Trophoblast cell (in vitro differentiated cells and primary cell): ENCODE results near the gene ACTN2.

Experiments
- DNase-seq, 2 donors: peaks; one replicate each; pipeline ENCODE4 v3.0.0-alpha.2; 2016
- H2AFZ ChIP-seq: 2 replicates; pipeline ENCODE4 v1.6.1; 2013; ENCODE audit warnings: low read length, moderate library complexity, mild to moderate bottlenecking; ENCODE audit not compliant: insufficient read depth, poor library complexity
- H2AK5ac ChIP-seq: 2 replicates; pipeline ENCODE4 v1.6.1; 2013; ENCODE audit warnings: mild to moderate bottlenecking, low read length
- H2BK120ac ChIP-seq: 2 replicates; pipeline ENCODE4 v1.6.1; 2013; ENCODE audit warnings: low read length, mild to moderate bottlenecking, moderate library complexity; ENCODE audit not compliant: insufficient read depth, poor library complexity
- H2BK12ac ChIP-seq: 2 replicates; pipeline ENCODE4 v1.6.1; 2013; ENCODE audit warnings: mild to moderate bottlenecking, low read length, moderate library complexity
- H2BK5ac ChIP-seq: 2 replicates; pipeline ENCODE4 v1.6.1; 2013; ENCODE audit warnings: low read length, low read depth, moderate library complexity, mild to moderate bottlenecking; ENCODE audit not compliant: poor library complexity
- H3K14ac ChIP-seq: 2 replicates; pipeline ENCODE4 v1.6.1; 2013; ENCODE audit warnings: mild to moderate bottlenecking, low read length
- H3K18ac ChIP-seq: 2 replicates; pipeline ENCODE4 v1.6.1; 2013; ENCODE audit warnings: mild to moderate bottlenecking, low read length
- H3K23ac ChIP-seq: 2 replicates; pipeline ENCODE4 v1.6.1; 2013; ENCODE audit warnings: low read length
- H3K27ac ChIP-seq: 2 replicates; pipeline ENCODE4 v1.5.1; 2013; ENCODE audit warnings: low read depth, mild to moderate bottlenecking, inconsistent platforms, low read length, moderate library complexity
- H3K27me3 ChIP-seq: 2 replicates; pipeline ENCODE4 v1.6.1; 2013; ENCODE audit warnings: inconsistent platforms, mild to moderate bottlenecking, low read length, moderate library complexity; ENCODE audit not compliant: insufficient read depth
- H3K36me3 ChIP-seq, 2 experiments: 1 replicate in 1 of 2; 2 replicates in 1 of 2; pipeline ENCODE4 v1.6.1; 2013; ENCODE audit warnings: low read length in 2 of 2, mild to moderate bottlenecking in 2 of 2, moderate library complexity in 1 of 2; ENCODE audit not compliant: insufficient read depth in 2 of 2, control insufficient read depth in 1 of 2
- H3K4ac ChIP-seq: 2 replicates; pipeline ENCODE4 v1.6.1; 2013; ENCODE audit warnings: low read depth, mild to moderate bottlenecking, low read length, moderate library complexity
- H3K4me1 ChIP-seq, 2 experiments: 1 replicate in 1 of 2; 2 replicates in 1 of 2; pipeline ENCODE4 v1.6.1; 2013; ENCODE audit warnings: low read length in 2 of 2, mild to moderate bottlenecking in 2 of 2, moderate library complexity in 1 of 2; ENCODE audit not compliant: insufficient read depth in 2 of 2, control insufficient read depth in 1 of 2
- H3K4me2 ChIP-seq: 2 replicates; pipeline ENCODE4 v1.6.1; 2013; ENCODE audit warnings: inconsistent platforms, mild to moderate bottlenecking, low read length, moderate library complexity
- H3K4me3 ChIP-seq: 2 replicates; pipeline ENCODE4 v1.5.1; 2013; ENCODE audit warnings: mild to moderate bottlenecking, low read depth, low read length, inconsistent platforms
- H3K79me1 ChIP-seq: one replicate; pipeline ENCODE4 v1.6.1; 2013; ENCODE audit warnings: low read length
- H3K79me2 ChIP-seq: 2 replicates; pipeline ENCODE4 v1.6.1; 2013; ENCODE audit warnings: low read length, mild to moderate bottlenecking; ENCODE audit not compliant: control insufficient read depth, insufficient read depth, poor library complexity
- H3K9ac ChIP-seq: 2 replicates; pipeline ENCODE4 v1.6.1; 2013; ENCODE audit warnings: mild to moderate bottlenecking, low read length
- H3K9me3 ChIP-seq: 2 replicates; pipeline ENCODE4 v1.6.1; 2013; ENCODE audit warnings: low read depth, mild to moderate bottlenecking, control low read depth, inconsistent platforms, low read length; ENCODE audit not compliant: insufficient read depth
- H4K12ac ChIP-seq: 2 replicates; pipeline ENCODE4 v1.6.1; 2013; ENCODE audit warnings: low read depth, mild to moderate bottlenecking, low read length, moderate library complexity
- H4K8ac ChIP-seq: 2 replicates; pipeline ENCODE4 v1.6.1; 2013; ENCODE audit warnings: low read depth, mild to moderate bottlenecking, low read length, moderate library complexity
- H4K91ac ChIP-seq: one replicate; pipeline ENCODE4 v1.6.1; 2013; ENCODE audit warnings: low read depth, mild to moderate bottlenecking, low read length, moderate library complexity
- WGBS: extraction: QIAGEN DNeasy Blood & Tissue Kit; methylation state at CpG from one replicate; pipeline ENCODE4 v1.1.7; 2013; ENCODE audit warnings: missing lambda C conversion rate; ENCODE audit not compliant: insufficient read length, insufficient coverage; ENCODE audit errors: extremely low coverage; 5-methylcytosine and 5-hydroxymethylcytosine counted together

ACTN2 gene

GRCh38 chr1:236691348-236691747, 5.0 kb downstream of the ACTN2 start:
- H4K8ac ChIP-seq, result no peak overlapping the region
- no peaks in the 10 kb centered on the region for H3K79me1 ChIP-seq
- H4K91ac ChIP-seq, result no peak overlapping the region
- no peak overlapping the region for H4K12ac ChIP-seq
- H2BK120ac ChIP-seq, result no peak overlapping the region
- no peaks in the 10 kb centered on the region for H3K9me3 ChIP-seq
- H2BK5ac ChIP-seq, result no peak overlapping the region
- no peak overlapping the region for H3K4me2 ChIP-seq
- no CpG with 5 or more reads among the region's 5 CpGs for WGBS
- H3K23ac ChIP-seq, result no peak overlapping the region
- no peak overlapping the region for H2AFZ ChIP-seq
- H3K4ac ChIP-seq, result no peak overlapping the region
- no peak overlapping the region for H3K4me3 ChIP-seq
- H3K4me1 ChIP-seq, result peaks cover 6% of the 10 kb centered on the region in 2 experiments
- no peak overlapping the region for H3K18ac ChIP-seq
- H2BK12ac ChIP-seq, result no peak overlapping the region
- H3K9ac ChIP-seq, result no peak overlapping the region
- H2AK5ac ChIP-seq, result no peak overlapping the region
- no peak for DNase-seq
- no peak overlapping the region for H3K14ac ChIP-seq
- no peak overlapping the region for H3K27ac ChIP-seq
- peaks cover 2% of the 10 kb centered on the region for H3K79me2 ChIP-seq
- no peaks in the 10 kb centered on the region for H3K36me3 ChIP-seq
- peaks cover 13% of the 10 kb centered on the region for H3K27me3 ChIP-seq

- Histone ChIP-seq H3K14ac (no peak overlapping the region), H3K23ac (no peak overlapping the region), H3K79me1 (no peaks in the 10 kb centered on the region)
Measured at GRCh38 chr1:236692128-236692527, 5.8 kb downstream of the ACTN2 start.

GRCh38 chr1:236692742-236693141, 6.4 kb downstream of the ACTN2 start:
- Histone ChIP-seq H3K27ac (no peak overlapping the region), H3K14ac (no peak overlapping the region), H4K8ac (no peak overlapping the region), H3K23ac (no peak overlapping the region), H2BK5ac (no peak overlapping the region), H2AFZ (no peak overlapping the region), H3K9ac (no peak overlapping the region), H3K4ac (no peak overlapping the region), H3K79me2 (no peaks in the 10 kb centered on the region), H2AK5ac (no peak overlapping the region), H3K4me3 (no peak overlapping the region), H4K12ac (no peak overlapping the region), H3K9me3 (no peaks in the 10 kb centered on the region), H3K27me3 (peaks cover 4% of the 10 kb centered on the region), H3K36me3 (no peaks in the 10 kb centered on the region), H2BK12ac (no peak overlapping the region), H4K91ac (no peak overlapping the region), H3K79me1 (no peaks in the 10 kb centered on the region), H3K4me1 (no peaks in the 10 kb centered on the region), H3K18ac (no peak overlapping the region), H3K4me2 (no peak overlapping the region), H2BK120ac (no peak overlapping the region)
- DNase-seq, result no peak
- no CpG with 5 or more reads among the region's 10 CpGs for WGBS

More at GRCh38 chr1:236692128-236692527, 5.8 kb downstream of the ACTN2 start:
- H3K27me3 ChIP-seq, result peaks cover 8% of the 10 kb centered on the region
- no peaks in the 10 kb centered on the region for H3K9me3 ChIP-seq
- H4K91ac ChIP-seq, result no peak overlapping the region
- no peak overlapping the region for H3K18ac ChIP-seq
- H3K36me3 ChIP-seq, result no peaks in the 10 kb centered on the region
- no peak for DNase-seq
- H3K4me2 ChIP-seq, result no peak overlapping the region
- H4K8ac ChIP-seq, result no peak overlapping the region
- H3K4me1 ChIP-seq, result no peaks in the 10 kb centered on the region
- no peak overlapping the region for H2BK120ac ChIP-seq
- H4K12ac ChIP-seq, result no peak overlapping the region
- H2BK12ac ChIP-seq, result no peak overlapping the region
- no peak overlapping the region for H2BK5ac ChIP-seq
- H3K79me2 ChIP-seq, result no peaks in the 10 kb centered on the region
- no peak overlapping the region for H3K4ac ChIP-seq
- no peak overlapping the region for H2AFZ ChIP-seq
- no peak overlapping the region for H3K27ac ChIP-seq
- WGBS, result no CpG with 5 or more reads among the region's 3 CpGs
- no peak overlapping the region for H2AK5ac ChIP-seq
- H3K9ac ChIP-seq, result no peak overlapping the region
- H3K4me3 ChIP-seq, result no peak overlapping the region

- Histone ChIP-seq H2BK5ac (no peak overlapping the region), H3K9ac (no peak overlapping the region), H3K9me3 (no peaks in the 10 kb centered on the region), H4K91ac (no peak overlapping the region), H3K4me3 (no peak overlapping the region), H3K36me3 (no peaks in the 10 kb centered on the region), H2AFZ (no peak overlapping the region), H3K18ac (no peak overlapping the region), H3K79me1 (no peaks in the 10 kb centered on the region), H3K23ac (no peak overlapping the region), H3K79me2 (no peaks in the 10 kb centered on the region), H2AK5ac (no peak overlapping the region), H4K12ac (no peak overlapping the region), H3K14ac (no peak overlapping the region), H3K27ac (no peak overlapping the region), H2BK12ac (no peak overlapping the region), H3K4me2 (no peak overlapping the region), H2BK120ac (no peak overlapping the region), H3K27me3 (no peaks in the 10 kb centered on the region), H3K4ac (no peak overlapping the region), H3K4me1 (no peaks in the 10 kb centered on the region), H4K8ac (no peak overlapping the region)
- DNase-seq, result peak; percentile 17 to 56
- no CpG with 5 or more reads among the region's 6 CpGs for WGBS
Measured at GRCh38 chr1:236699366-236699765, 13.1 kb downstream of the ACTN2 start.
